Endothelial cell of umbilical vein (primary cell): ENCODE data around the gene HBA2.

Experiments used
- EZH2 ChIP-seq: IDR thresholded peaks from 2 replicates; pipeline ENCODE4 v1.6.1; 2012; ENCODE audit warnings: borderline replicate concordance, low read depth, mild to moderate bottlenecking, moderate library complexity, low read length, inconsistent platforms; ENCODE audit not compliant: severe bottlenecking
- MYC ChIP-seq: IDR thresholded peaks from one replicate; pipeline ENCODE4 v1.6.1; 2011; ENCODE audit warnings: mild to moderate bottlenecking, low read depth, low read length
- POLR2A ChIP-seq: IDR thresholded peaks from 2 replicates; pipeline ENCODE4 v1.6.1; 2012; ENCODE audit warnings: low read depth, mild to moderate bottlenecking, control low read depth, low read length
- POLR2AphosphoS5 ChIP-seq: IDR thresholded peaks from 2 replicates; pipeline ENCODE4 v1.6.1; 2012; ENCODE audit warnings: low read depth, mild to moderate bottlenecking, control low read depth, low read length, moderate library complexity; ENCODE audit not compliant: insufficient read depth
- TF ChIP-seq, protein P1 (sequence below), 2 donors: IDR thresholded peaks; 1 replicate in 1 of 2; 2 replicates in 1 of 2; pipeline ENCODE4 v1.5.1; 2011; ENCODE audit warnings: low read length in 2 of 2, mild to moderate bottlenecking in 2 of 2, moderate library complexity in 2 of 2, control low read depth in 1 of 2, inconsistent platforms in 1 of 2, low read depth in 1 of 2; ENCODE audit not compliant: insufficient read depth in 1 of 2; ENCODE audit errors: extremely low read depth in 1 of 2

DNA sequence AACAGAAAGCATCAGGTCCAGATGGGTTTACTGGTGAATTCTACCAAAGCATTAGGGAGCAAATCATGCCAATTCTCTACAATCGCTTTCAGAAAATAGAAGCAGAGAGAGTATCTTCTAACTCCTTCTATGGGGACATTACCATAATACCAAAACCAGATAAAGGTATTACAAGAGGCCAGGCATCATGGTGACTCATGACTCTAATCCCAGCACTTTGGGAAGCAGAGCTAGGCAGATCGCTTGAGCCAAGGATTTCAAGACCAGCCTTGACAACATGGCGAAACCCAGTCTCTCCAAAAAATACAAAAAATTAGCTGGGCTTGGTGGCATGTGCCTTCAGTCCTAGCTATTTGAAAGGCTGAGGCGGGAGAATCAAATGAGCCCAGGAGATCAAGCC is 30.6 kb downstream of the HBA2 start:
- TF ChIP-seq EZH2: no peak
- TF ChIP-seq POLR2AphosphoS5: no peak
- no peak for TF ChIP-seq POLR2A
- TF ChIP-seq, protein P1, sequence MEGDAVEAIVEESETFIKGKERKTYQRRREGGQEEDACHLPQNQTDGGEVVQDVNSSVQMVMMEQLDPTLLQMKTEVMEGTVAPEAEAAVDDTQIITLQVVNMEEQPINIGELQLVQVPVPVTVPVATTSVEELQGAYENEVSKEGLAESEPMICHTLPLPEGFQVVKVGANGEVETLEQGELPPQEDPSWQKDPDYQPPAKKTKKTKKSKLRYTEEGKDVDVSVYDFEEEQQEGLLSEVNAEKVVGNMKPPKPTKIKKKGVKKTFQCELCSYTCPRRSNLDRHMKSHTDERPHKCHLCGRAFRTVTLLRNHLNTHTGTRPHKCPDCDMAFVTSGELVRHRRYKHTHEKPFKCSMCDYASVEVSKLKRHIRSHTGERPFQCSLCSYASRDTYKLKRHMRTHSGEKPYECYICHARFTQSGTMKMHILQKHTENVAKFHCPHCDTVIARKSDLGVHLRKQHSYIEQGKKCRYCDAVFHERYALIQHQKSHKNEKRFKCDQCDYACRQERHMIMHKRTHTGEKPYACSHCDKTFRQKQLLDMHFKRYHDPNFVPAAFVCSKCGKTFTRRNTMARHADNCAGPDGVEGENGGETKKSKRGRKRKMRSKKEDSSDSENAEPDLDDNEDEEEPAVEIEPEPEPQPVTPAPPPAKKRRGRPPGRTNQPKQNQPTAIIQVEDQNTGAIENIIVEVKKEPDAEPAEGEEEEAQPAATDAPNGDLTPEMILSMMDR (IDR thresholded peaks at IDR 0.05; ENCODE audit: extremely low read depth in 1 of 2, insufficient read depth in 1 of 2, low read depth in 1 of 2, low read length in 2 of 2): no peak
- no peak for TF ChIP-seq MYC
